ENCODE results near the gene STARD4. TPM values are rescaled to one million over a fixed set of nuclear protein-coding genes. Genes with fewer than 3 reads are reported as not detected.

The STARD4 gene
- total RNA-seq, 1 donor from 2014 or later: 91.4 TPM

GRCh38 chr5:111550282-111551020 lies 38.1 kb upstream of the STARD4 start:
- Histone ChIP-seq H3K36me3 (ENCODE audit: control insufficient read depth, insufficient read depth, low read length) (no peaks in the 10 kb centered on the region), H3K4me3 (ENCODE audit: low read depth, low read length) (no peak overlapping the region), H3K27me3 (ENCODE audit: control insufficient read depth, insufficient read depth, low read length) (no peaks in the 10 kb centered on the region)
- TF ChIP-seq CTCF (IDR thresholded peaks at IDR 0.05; ENCODE audit: insufficient read depth, low read length, severe bottlenecking): peak; percentile 60
- DNase-seq (ENCODE audit: low read depth): peak; percentile 99
- FAIRE-seq: peak; percentile 94

GRCh38 chr5:111548992-111549649 lies 36.8 kb upstream of the STARD4 start:
- Histone ChIP-seq H3K27me3 (ENCODE audit: control insufficient read depth, insufficient read depth, low read length) (no peaks in the 10 kb centered on the region), H3K36me3 (ENCODE audit: control insufficient read depth, insufficient read depth, low read length) (no peaks in the 10 kb centered on the region), H3K4me3 (ENCODE audit: low read depth, low read length) (no peak overlapping the region)
- no peak for TF ChIP-seq CTCF (IDR thresholded peaks at IDR 0.05; ENCODE audit: insufficient read depth, low read length, severe bottlenecking)
- peak; percentile 37 for DNase-seq (ENCODE audit: low read depth)
- peak; percentile 60 for FAIRE-seq

GRCh38 chr5:111548348-111548950 lies 36.1 kb upstream of the STARD4 start:
- Histone ChIP-seq H3K27me3 (ENCODE audit: control insufficient read depth, insufficient read depth, low read length) (no peaks in the 10 kb centered on the region), H3K4me3 (ENCODE audit: low read depth, low read length) (no peak overlapping the region), H3K36me3 (ENCODE audit: control insufficient read depth, insufficient read depth, low read length) (no peaks in the 10 kb centered on the region)
- DNase-seq (ENCODE audit: low read depth) (no peak), FAIRE-seq (no peak)
- no peak for TF ChIP-seq CTCF (IDR thresholded peaks at IDR 0.05; ENCODE audit: insufficient read depth, low read length, severe bottlenecking)

- H3K27me3 ChIP-seq (ENCODE audit: control insufficient read depth, insufficient read depth, low read length): no peaks in the 10 kb centered on the region
These were observed 32.7 kb upstream of the STARD4 start for GRCh38 chr5:111545031-111545430.

More at GRCh38 chr5:111545031-111545430, 32.7 kb upstream of the STARD4 start:
- no peak for TF ChIP-seq CTCF (IDR thresholded peaks at IDR 0.05; ENCODE audit: insufficient read depth, low read length, severe bottlenecking)
- Histone ChIP-seq H3K4me3 (ENCODE audit: low read depth, low read length) (no peak overlapping the region), H3K36me3 (ENCODE audit: control insufficient read depth, insufficient read depth, low read length) (no peaks in the 10 kb centered on the region)
- no peak for FAIRE-seq
- DNase-seq (ENCODE audit: low read depth): peak; percentile 85
